GM12874 (cell line): ENCODE results near the gene RTP5.

Experiments used
- CTCF ChIP-seq: IDR thresholded peaks from 2 replicates; pipeline ENCODE4 v1.5.1; 2011; ENCODE audit warnings: low read depth, mild to moderate bottlenecking, control low read depth, low read length, moderate library complexity; ENCODE audit not compliant: insufficient read depth

RTP5 gene

GRCh38 chr2:241887806-241888522, 18.4 kb downstream of the RTP5 start:
- TF ChIP-seq CTCF = no peak

- TF ChIP-seq CTCF = no peak
Observed at GRCh38 chr2:241888641-241889040, 19.1 kb downstream of the RTP5 start.

DNA sequence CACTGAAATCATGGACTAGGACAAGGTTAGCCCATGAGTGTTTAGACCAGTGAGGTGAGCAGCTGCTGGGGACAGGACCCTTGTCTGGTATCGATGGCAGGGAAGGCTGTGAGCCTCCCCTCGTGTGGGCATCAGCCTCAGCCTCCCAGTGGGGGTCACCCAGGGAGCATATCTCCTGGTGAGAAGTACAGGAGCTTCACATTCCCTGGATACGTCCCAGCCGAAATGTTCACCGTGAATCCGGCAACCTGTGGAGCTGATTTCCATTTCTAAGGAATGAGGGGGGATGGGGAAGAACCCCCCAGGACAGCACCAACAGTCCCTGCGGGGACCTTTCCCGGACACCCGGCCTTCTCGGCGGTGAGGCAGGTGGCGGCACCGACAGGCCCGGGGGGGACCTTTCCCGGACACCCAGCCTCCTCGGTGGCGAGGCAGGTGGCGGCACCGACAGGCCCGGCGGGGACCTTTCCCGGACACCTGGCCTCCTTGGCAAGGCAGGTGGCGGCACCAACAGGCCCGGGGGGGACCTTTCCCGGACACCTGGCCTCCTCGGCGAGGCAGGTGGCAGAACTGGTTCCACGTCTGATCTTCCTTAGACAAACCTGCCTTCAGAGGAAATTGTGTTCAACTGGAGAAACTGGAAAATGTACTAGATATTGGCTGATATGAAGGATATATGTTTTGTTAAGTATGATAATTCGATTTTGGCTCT, 21.2 kb downstream of the RTP5 start:
- no peak for TF ChIP-seq CTCF

DNA sequence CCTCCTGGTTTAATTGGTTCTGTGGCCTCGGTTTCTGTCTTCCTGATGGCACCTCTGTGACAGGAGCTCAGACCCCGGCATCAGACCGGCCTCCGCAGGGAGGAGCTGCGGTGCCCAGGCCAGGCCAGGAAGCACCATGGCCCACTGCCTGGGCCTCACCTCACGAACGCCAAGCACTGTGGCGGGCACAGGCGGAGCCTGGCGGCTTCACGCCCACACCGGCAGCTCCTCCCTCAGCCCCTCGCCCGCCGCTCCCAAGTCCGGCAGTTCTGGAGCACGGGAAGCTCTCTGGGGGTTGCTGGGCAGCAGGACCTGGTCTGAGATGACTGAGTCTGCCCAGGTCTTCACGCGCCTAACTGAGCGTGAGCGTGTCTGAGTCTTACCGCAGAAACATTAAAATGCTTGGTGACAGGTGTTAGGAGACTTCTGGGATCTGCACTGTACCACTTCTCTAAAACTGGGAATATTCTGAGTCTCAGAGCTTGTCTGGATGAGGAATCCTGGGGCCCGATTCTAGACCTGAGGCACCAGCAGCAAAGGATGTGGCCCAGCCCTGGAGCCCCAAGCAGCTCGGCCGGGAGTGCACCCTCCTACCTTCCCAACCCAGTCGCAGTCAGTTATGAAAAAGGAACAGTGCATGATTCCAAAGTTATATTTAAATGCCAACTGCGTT, 21.9 kb downstream of the RTP5 start:
- no peak for TF ChIP-seq CTCF

GRCh38 chr2:241891988-241892298, 22.4 kb downstream of the RTP5 start:
- TF ChIP-seq CTCF = no peak

- no peak for TF ChIP-seq CTCF
Observed at GRCh38 chr2:241892299-241893137, 23.0 kb downstream of the RTP5 start.

DNA sequence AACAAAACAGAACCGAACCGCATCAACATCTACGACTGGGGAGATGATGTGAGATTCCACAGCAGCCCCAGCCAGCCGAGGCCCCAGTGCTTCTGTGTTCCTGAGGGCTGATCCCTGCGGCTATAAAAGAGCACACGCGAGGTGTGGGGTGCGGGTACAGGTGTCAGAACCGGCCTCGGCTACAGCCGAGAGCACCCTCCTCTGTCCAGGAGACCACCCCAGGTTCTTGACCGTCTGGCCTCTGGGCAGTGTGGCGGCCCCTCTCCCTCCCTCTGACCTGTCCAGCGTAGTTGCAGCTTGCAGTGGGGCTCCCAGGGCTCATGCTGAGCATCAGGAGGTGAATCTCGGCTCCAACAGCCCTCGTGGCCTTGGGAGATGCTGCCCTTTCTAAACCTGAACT, 23.7 kb downstream of the RTP5 start:
- no peak for TF ChIP-seq CTCF
